Lower leg skin (tissue), 4 donors: Measurements from ENCODE around the gene PILRB. TPM values are rescaled to one million over a fixed set of nuclear protein-coding genes. Genes with fewer than 3 reads are reported as not detected.

Experiments used
- DNase-seq, 2 donors: peaks; one replicate each; pipeline ENCODE4 v3.0.0-alpha.2; 2019; ENCODE audit warnings: low spot score in 2 of 2
- H3K4me3 ChIP-seq: fragments of 200-600 bp; sonication (generic); 2 replicates; pipeline ENCODE4 v1.5.1; 2017; ENCODE audit warnings: mild to moderate bottlenecking, low read depth; ENCODE audit not compliant: poor library complexity, severe bottlenecking
- CTCF ChIP-seq, 3 donors: fragments of 450-650 bp; IDR thresholded peaks; one replicate each; pipeline ENCODE4 v1.5.1; 2016; ENCODE audit warnings: antibody characterized with exemption in 3 of 3, mild to moderate bottlenecking in 3 of 3, moderate library complexity in 2 of 3
- POLR2A ChIP-seq, 2 donors: fragments of 450-650 bp; IDR thresholded peaks; one replicate each; pipeline ENCODE4 v1.6.1; 2016 to 2017; ENCODE audit warnings: antibody characterized with exemption in 2 of 2, mild to moderate bottlenecking in 1 of 2, moderate library complexity in 1 of 2
- WGBS, 2 donors: methylation state at CpG; one replicate each; pipeline ENCODE4 v1.1.5; 2018; 5-methylcytosine and 5-hydroxymethylcytosine counted together
- intact Hi-C: fragments of 100-400 bp; cut with DNase I; formaldehyde crosslinking; loops from one replicate; pipeline ENCODE4 v1.15.0; 2023; ENCODE audit warnings: low total_unique reads
- total RNA-seq, 4 donors: library from RNA; depleted of rRNA; stranded (reverse); fragments of >200 nt; gene quantifications; one replicate each; pipeline ENCODE4 v1.1.0, GENCODE V29; 2016

The PILRB gene
- total RNA-seq, 4 donors from 2014 or later, result 33.3 to 86.8 (median 47.3) TPM

DNA sequence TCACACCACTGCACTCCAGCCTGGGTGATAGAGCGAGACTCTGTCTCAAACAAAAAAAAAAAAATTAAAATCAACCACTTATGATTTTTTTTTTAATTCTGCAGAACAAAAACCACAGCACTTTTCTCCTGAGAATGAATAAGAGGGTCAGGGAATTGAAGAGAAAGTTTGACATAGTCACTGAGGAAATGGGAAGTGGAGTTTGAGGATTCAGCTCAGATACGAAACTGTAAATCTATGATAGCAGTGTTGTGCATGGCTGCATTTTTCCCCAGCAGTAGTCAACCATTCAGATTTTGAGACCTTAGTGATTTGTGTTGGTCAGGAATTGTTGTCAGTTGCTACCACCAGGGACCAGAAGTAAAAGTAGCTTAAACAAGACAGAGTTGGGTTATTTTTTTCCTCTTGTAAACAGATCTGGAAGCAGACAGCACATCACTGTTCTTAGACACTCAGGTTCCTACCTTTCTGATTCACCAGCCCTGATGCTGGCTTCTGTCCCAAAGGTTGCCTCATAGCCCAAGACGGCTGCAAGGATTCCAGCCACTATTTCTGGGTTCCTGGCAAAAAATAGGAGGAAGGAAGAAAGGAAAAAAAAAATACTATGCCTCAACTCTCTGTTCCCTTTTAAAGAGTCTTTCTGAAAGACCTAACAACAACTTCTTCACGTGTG is 35.5 kb downstream of the PILRB start:
- intact Hi-C loops, result no loop called here
- TF ChIP-seq POLR2A (IDR thresholded peaks at IDR 0.05) (no peak), CTCF (IDR thresholded peaks at IDR 0.05) (no peak)
- DNase-seq, result no peak
- no peak overlapping the region for H3K4me3 ChIP-seq
- 76 to 77% methylated on average over 4 of the region's 4 CpGs for WGBS, 2 donors

DNA sequence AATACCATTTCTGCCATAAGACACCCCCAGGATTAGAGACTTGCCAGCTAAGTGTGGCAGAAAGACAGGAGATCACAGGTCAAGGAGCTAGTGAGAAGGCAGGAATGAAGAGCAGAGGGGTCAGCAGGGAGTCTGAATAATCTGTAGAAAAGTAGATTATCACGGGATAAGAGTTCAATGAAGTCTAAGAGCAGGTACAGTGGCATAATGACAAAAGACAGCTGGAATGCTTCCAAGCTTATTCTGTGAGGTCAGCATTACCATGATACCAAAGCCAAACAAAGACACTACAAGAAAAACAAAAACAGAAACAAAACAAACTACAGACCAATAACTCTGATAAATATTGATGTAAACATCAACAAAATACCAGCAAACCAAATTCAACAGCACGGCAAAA is 36.2 kb downstream of the PILRB start:
- intact Hi-C loops, result no loop called here
- WGBS, 2 donors, result 91 to 94% methylated on average over 2 of the region's 2 CpGs
- no peak for DNase-seq
- TF ChIP-seq CTCF (IDR thresholded peaks at IDR 0.05), result no peak
- no peak for TF ChIP-seq POLR2A (IDR thresholded peaks at IDR 0.05)
- no peak overlapping the region for H3K4me3 ChIP-seq

DNA sequence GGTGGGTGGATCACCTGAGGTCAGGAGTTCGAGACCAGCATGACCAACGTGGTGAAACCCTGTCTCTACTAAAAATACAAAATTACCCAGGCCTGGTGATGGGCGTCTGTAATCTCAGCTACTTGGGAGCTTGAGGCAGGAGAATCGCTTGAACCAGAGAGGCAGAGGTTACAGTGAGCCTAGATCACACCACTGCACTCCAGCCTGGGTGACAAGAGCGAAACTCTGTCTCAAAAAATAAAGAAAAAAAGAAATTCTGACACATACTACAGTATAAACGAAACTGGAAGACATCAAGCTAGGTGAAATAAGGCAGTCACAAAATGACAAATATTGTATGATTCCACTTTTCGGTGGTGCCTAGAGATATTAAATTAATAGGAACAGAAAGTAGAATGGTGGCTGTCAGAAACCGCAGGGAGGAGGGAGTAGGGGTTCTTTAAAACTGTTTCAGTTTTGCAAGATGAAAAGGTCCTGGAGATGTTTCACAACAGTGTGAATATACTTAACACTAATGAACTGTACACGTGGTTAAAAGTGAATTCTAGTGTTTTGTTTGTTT is 38.6 kb downstream of the PILRB start:
- no peak overlapping the region for H3K4me3 ChIP-seq
- 73 to 78% methylated on average over 9 of the region's 9 CpGs for WGBS, 2 donors
- TF ChIP-seq CTCF (IDR thresholded peaks at IDR 0.05), result no peak
- no peak for TF ChIP-seq POLR2A (IDR thresholded peaks at IDR 0.05)
- intact Hi-C loops, result no loop called here
- DNase-seq, result no peak

DNA sequence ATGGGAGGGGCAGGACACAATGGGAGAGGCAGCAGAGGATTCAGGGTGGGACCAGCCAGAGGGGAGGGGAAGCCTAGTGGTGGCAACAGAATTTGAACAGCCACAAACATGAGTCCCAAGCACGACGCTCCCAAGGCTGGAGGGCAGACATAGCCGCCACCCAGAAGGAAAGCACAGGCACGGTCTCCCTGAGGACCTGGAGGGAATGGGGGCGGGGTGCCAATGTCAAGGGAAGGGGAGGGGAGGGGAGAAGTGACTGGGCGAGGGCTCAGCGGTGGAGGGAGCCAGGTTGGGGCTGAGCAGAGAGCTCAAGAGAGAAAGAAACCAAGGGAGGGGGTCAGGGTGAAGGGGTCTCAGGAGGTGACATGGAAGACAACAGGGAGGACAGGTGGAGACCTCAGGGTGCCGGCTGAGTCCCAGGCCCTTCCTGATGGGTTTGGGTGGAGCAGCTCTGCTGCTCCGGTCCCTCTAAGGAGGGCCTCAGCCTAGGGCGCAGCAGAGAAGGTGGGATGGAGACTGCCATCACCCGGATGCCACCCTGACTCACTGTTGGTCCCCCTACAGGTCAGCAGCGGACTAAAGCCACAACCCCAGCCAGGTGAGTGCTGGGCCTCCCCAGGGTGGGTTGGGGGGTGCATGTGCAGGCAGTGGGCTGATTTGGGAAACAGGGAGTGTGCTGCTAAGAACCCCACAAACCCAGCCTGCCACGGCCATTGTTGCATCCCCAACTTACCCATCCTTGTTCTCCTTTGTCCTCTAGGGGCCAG is 39.6 kb downstream of the PILRB start:
- intact Hi-C loops, result no loop called here
- TF ChIP-seq POLR2A (IDR thresholded peaks at IDR 0.05) (no peak), CTCF (IDR thresholded peaks at IDR 0.05) (no peak)
- DNase-seq, result no peak
- WGBS, 2 donors, result 50 to 62% methylated on average over 13 of the region's 13 CpGs
- H3K4me3 ChIP-seq, result no peak overlapping the region

DNA sequence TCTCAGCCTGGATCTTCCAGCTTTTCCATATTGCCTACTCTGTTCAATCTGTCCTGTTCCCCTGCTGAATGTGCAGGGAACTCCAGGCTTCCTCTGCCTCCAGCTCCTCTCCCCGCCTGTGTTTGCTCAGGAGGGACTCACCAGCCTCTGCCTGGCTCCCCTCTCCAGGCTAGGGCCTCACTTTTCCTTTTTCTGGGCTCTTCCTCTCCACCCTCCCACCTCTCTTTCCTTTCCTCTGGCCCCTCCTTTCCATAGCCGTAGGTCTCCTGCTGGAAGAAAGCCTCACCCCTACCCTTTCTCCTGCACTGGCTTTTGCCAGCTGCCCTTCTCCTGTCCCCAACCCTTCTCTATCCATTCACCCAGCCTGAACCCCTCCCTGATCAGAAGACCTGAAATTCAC is 40.3 kb downstream of the PILRB start:
- no peak overlapping the region for H3K4me3 ChIP-seq
- DNase-seq, result no peak
- 42 to 53% methylated on average over 2 of the region's 2 CpGs for whole genome bisulfite sequencing, 2 donors
- TF ChIP-seq CTCF (IDR thresholded peaks at IDR 0.05) (no peak), POLR2A (IDR thresholded peaks at IDR 0.05) (no peak)
- intact Hi-C loops, result no loop called here
